WTC11 (cell line): ENCODE measurements around the gene PRKCQ. TPM values are rescaled to one million over a fixed set of nuclear protein-coding genes. Genes with fewer than 3 reads are reported as not detected.

Source experiments
- ATAC-seq: fragments of 200-7000 bp; cut with Tn5 transposase; 2 replicates; pipeline ENCODE4 v1.10.0; 2021; ENCODE audit warnings: mild to moderate bottlenecking, moderate library complexity
- CTCF ChIA-PET: fragments of 300-600 bp; sonication (Branson Sonifier 250); formaldehyde crosslinking; loops from one replicate; lab custom pipeline; 2021; ENCODE audit warnings: antibody characterized with exemption; lab: Charles Lee
- POLR2A ChIA-PET: fragments of 350-600 bp; sonication (Branson Sonifier 250); formaldehyde crosslinking; loops from one replicate; lab custom pipeline; 2021; ENCODE audit warnings: antibody characterized with exemption; lab: Charles Lee
- DNase-seq: peaks from one replicate; pipeline ENCODE4 v3.0.0; 2021; ENCODE audit warnings: low spot score
- H3K27ac Mint-ChIP-seq: 2 replicates; pipeline ENCODE4 v1.8.0; 2021; ENCODE audit warnings: mixed read lengths
- H3K27me3 Mint-ChIP-seq: 2 replicates; pipeline ENCODE4 v1.8.0; 2021; ENCODE audit warnings: low read depth, mild to moderate bottlenecking, moderate library complexity, mixed read lengths
- H3K36me3 Mint-ChIP-seq: 2 replicates; pipeline ENCODE4 v1.8.0; 2021; ENCODE audit warnings: mixed read lengths
- H3K4me1 Mint-ChIP-seq: 2 replicates; pipeline ENCODE4 v1.8.0; 2022; ENCODE audit warnings: mixed read lengths
- H3K4me3 Mint-ChIP-seq: 2 replicates; pipeline ENCODE4 v1.8.0; 2021; ENCODE audit warnings: mild to moderate bottlenecking, moderate library complexity, mixed read lengths
- H3K9me3 Mint-ChIP-seq: 2 replicates; pipeline ENCODE4 v1.8.0; 2021; ENCODE audit warnings: mixed read lengths
- ATF1 ChIP-seq: sonication (generic); formaldehyde crosslinking; IDR thresholded peaks from 2 replicates; pipeline ENCODE4 v1.8.1; 2023; ENCODE audit warnings: mild to moderate bottlenecking, moderate library complexity, missing genetic modification reagents
- CREB1 ChIP-seq: sonication (generic); formaldehyde crosslinking; IDR thresholded peaks from 2 replicates; pipeline ENCODE4 v1.8.0; 2023; ENCODE audit warnings: mild to moderate bottlenecking, missing genetic modification reagents
- E2F5 ChIP-seq: sonication (generic); formaldehyde crosslinking; IDR thresholded peaks from 2 replicates; pipeline ENCODE4 v1.8.1; 2022; ENCODE audit warnings: mild to moderate bottlenecking, moderate library complexity, missing genetic modification reagents
- IRF2 ChIP-seq: sonication (generic); formaldehyde crosslinking; IDR thresholded peaks from 2 replicates; pipeline ENCODE4 v1.8.0; 2022; ENCODE audit warnings: low read depth, missing genetic modification reagents, borderline replicate concordance
- MAX ChIP-seq: sonication (generic); formaldehyde crosslinking; IDR thresholded peaks from 2 replicates; pipeline ENCODE4 v1.8.0; 2022; ENCODE audit warnings: mild to moderate bottlenecking, missing genetic modification reagents
- NFATC4 ChIP-seq: fragments of 250-450 bp; sonication (Bioruptor Pico); IDR thresholded peaks from 2 replicates; pipeline ENCODE4 v1.9.0; 2021; ENCODE audit warnings: mild to moderate bottlenecking
- NFE2L1 ChIP-seq: sonication (generic); formaldehyde crosslinking; IDR thresholded peaks from 2 replicates; pipeline ENCODE4 v1.8.1; 2023; ENCODE audit warnings: missing genetic modification reagents
- NR1H2 ChIP-seq: sonication (generic); formaldehyde crosslinking; IDR thresholded peaks from 2 replicates; pipeline ENCODE4 v1.9.0; 2021; ENCODE audit warnings: mild to moderate bottlenecking, moderate library complexity, missing genetic modification reagents
- PRDM15 ChIP-seq: sonication (generic); formaldehyde crosslinking; IDR thresholded peaks from 2 replicates; pipeline ENCODE4 v1.8.0; 2022; ENCODE audit warnings: missing genetic modification reagents
- PREB ChIP-seq: sonication (generic); formaldehyde crosslinking; IDR thresholded peaks from 2 replicates; pipeline ENCODE4 v1.8.1; 2022; ENCODE audit warnings: mild to moderate bottlenecking, missing genetic modification reagents, moderate library complexity, borderline replicate concordance
- PRRX2 ChIP-seq: fragments of 250-450 bp; sonication (Bioruptor Pico); IDR thresholded peaks from 2 replicates; pipeline ENCODE4 v1.8.0; 2021; ENCODE audit warnings: mild to moderate bottlenecking
- RELA ChIP-seq: sonication (generic); formaldehyde crosslinking; IDR thresholded peaks from 2 replicates; pipeline ENCODE4 v1.8.1; 2022; ENCODE audit warnings: missing genetic modification reagents, mild to moderate bottlenecking, borderline replicate concordance
- RORB ChIP-seq: fragments of 250-450 bp; sonication (Bioruptor Pico); IDR thresholded peaks from 2 replicates; pipeline ENCODE4 v1.9.0; 2021; ENCODE audit warnings: mild to moderate bottlenecking
- SMAD4 ChIP-seq: sonication (generic); formaldehyde crosslinking; IDR thresholded peaks from 2 replicates; pipeline ENCODE4 v1.8.0; 2022; ENCODE audit warnings: mild to moderate bottlenecking, missing genetic modification reagents
- STAT6 ChIP-seq: sonication (generic); formaldehyde crosslinking; conservative IDR thresholded peaks from 2 replicates; pipeline ENCODE4 v1.8.1; 2023; ENCODE audit warnings: mild to moderate bottlenecking, low read depth, missing genetic modification reagents, moderate library complexity
- TP53 ChIP-seq: sonication (generic); formaldehyde crosslinking; IDR thresholded peaks from 2 replicates; pipeline ENCODE4 v1.8.1; 2023; ENCODE audit warnings: mild to moderate bottlenecking, missing genetic modification reagents
- USF2 ChIP-seq: sonication (generic); formaldehyde crosslinking; IDR thresholded peaks from 2 replicates; pipeline ENCODE4 v1.8.1; 2023; ENCODE audit warnings: mild to moderate bottlenecking, missing genetic modification reagents, moderate library complexity
- ZBTB43 ChIP-seq: sonication (generic); formaldehyde crosslinking; IDR thresholded peaks from 2 replicates; pipeline ENCODE4 v1.8.1; 2023; ENCODE audit warnings: mild to moderate bottlenecking, missing genetic modification reagents
- ZNF232 ChIP-seq: sonication (generic); formaldehyde crosslinking; IDR thresholded peaks from 2 replicates; pipeline ENCODE4 v1.8.0; 2022; ENCODE audit warnings: mild to moderate bottlenecking, missing genetic modification reagents
- ZNF263 ChIP-seq: sonication (generic); formaldehyde crosslinking; IDR thresholded peaks from 2 replicates; pipeline ENCODE4 v1.8.1; 2022; ENCODE audit warnings: low read depth, mild to moderate bottlenecking, moderate library complexity, missing genetic modification reagents
- ZNF317 ChIP-seq: sonication (generic); formaldehyde crosslinking; IDR thresholded peaks from 2 replicates; pipeline ENCODE4 v1.8.1; 2023; ENCODE audit warnings: low read depth, mild to moderate bottlenecking, moderate library complexity, missing genetic modification reagents, borderline replicate concordance
- ZNF425 ChIP-seq: fragments of 250-450 bp; sonication (Bioruptor Pico); conservative IDR thresholded peaks from 2 replicates; pipeline ENCODE4 v1.9.0; 2021; ENCODE audit warnings: mild to moderate bottlenecking
- total RNA-seq: library from RNA; stranded (reverse); gene quantifications from 3 replicates; pipeline ENCODE4 v1.2.3, GENCODE V29; 2021

PRKCQ gene
- total RNA-seq, 1 experiment from 2014 or later, result 8.7 TPM

GRCh38 chr10:6512182-6512581 lies 67.9 kb downstream of the PRKCQ start (continued):
- no peak for TF ChIP-seq IRF2
- TF ChIP-seq ZNF425 (CRISPR knock-in tag), result no peak
- no peak for TF ChIP-seq CREB1

GRCh38 chr10:6511347-6511746 lies 68.7 kb downstream of the PRKCQ start:
- Mint-ChIP-seq H3K36me3 (peaks cover 19% of the 10 kb centered on the region), H3K27me3 (no peaks in the 10 kb centered on the region), H3K4me1 (peaks cover 6% of the 10 kb centered on the region), H3K9me3 (peaks cover 16% of the 10 kb centered on the region), H3K27ac (no peak overlapping the region), H3K4me3 (no peak overlapping the region)
- CTCF ChIA-PET, result no interaction called here
- no peak for ATAC-seq
- POLR2A ChIA-PET, result no interaction called here
- TF ChIP-seq NFATC4 (CRISPR knock-in tag) (no peak), ZNF232 (no peak), PRRX2 (no peak), USF2 (CRISPR knock-in tag) (no peak), NFE2L1 (CRISPR knock-in tag) (no peak), MAX (CRISPR knock-in tag) (no peak), SMAD4 (CRISPR knock-in tag) (no peak), ZNF263 (CRISPR knock-in tag) (no peak), TP53 (CRISPR knock-in tag) (no peak), PRDM15 (CRISPR knock-in tag) (no peak), E2F5 (CRISPR knock-in tag) (no peak)
- TF ChIP-seq, all 79 proteins: peak for 0
- DNase-seq, result no peak

- ATAC-seq (no peak), DNase-seq (no peak)
- H3K27ac Mint-ChIP-seq, result no peak overlapping the region
- H3K4me3 Mint-ChIP-seq, result no peak overlapping the region
- H3K36me3 Mint-ChIP-seq, result peaks cover 19% of the 10 kb centered on the region
- no peaks in the 10 kb centered on the region; the same call in 1 of the 2 replicates for H3K4me1 Mint-ChIP-seq
- H3K27me3 Mint-ChIP-seq, result no peaks in the 10 kb centered on the region
- CTCF ChIA-PET, result interaction anchor here (1.0 kb wide), 1 partner anchor 30 kb away, joined by 3 read pairs; no protein-coding TSS in a partner anchor
- POLR2A ChIA-PET, result no interaction called here
- peaks cover 16% of the 10 kb centered on the region for H3K9me3 Mint-ChIP-seq
- TF ChIP-seq SMAD4 (CRISPR knock-in tag) (no peak), RORB (no peak), ZBTB43 (CRISPR knock-in tag) (no peak), NR1H2 (no peak), RELA (no peak), PREB (no peak), ZNF263 (CRISPR knock-in tag) (no peak), ATF1 (CRISPR knock-in tag) (no peak), STAT6 (CRISPR knock-in tag) (no peak), ZNF317 (CRISPR knock-in tag) (no peak)
Measured at GRCh38 chr10:6507311-6507710, 72.8 kb downstream of the PRKCQ start.
